CD4-positive, alpha-beta T cell treated with Interleukin-4 for 1 hour (primary cell): Measurements from ENCODE around the gene UBE2D4.
A peak's percentile ranks its signal among the peaks of the same experiment; 100 is the strongest.
"Not testable (repeated sequence)": the region's sequence is repeated elsewhere in the genome, so short reads cannot be mapped to it uniquely, and the experiment has no call there.

Experiments
- DNase-seq, 2 donors: peaks; one replicate each; pipeline ENCODE4 v3.0.0-alpha.2; 2020 to 2022

UBE2D4 gene

DNA sequence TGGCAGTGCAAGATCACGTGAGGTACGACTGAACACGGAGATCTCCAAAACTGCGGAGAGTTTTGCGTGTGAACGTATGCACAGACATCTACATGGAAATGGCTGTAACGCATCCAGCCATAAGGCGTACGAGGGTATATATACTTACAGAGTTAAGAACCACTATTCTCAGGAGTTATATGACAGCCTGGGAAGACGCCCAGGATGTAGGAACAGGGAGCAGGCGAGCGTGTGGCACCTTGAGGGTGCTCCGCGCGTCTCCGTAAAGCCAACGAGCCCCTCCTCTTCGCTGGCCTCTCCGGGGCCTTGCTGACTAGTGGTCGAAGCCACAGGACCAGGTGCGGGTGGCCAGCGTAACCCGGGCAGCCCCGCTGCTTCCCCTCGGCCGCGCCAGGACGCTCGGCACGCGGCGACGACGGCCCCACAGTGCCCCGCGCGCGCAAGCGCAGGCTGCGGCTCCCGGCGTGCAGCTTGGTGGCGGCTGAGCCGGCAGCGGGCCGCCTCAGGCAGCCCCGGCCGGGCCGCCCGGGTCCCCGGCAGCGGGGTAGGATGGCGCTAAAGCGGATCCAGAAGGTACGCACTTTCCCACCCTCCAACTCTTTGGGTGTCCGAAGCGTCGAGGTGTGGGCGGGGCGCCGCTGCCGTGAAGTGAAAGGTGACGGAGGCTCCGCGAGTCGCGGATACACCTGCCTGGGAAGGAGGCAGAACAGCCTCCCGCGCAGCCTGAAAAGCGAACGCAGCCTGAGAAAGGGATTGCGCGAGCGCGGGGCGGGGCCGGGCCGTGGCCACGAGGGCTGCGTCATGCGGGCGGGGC lies at the start of gene UBE2D4:
Gene UBE2D4 (plus strand): TSS at position 453 of the 814 bp plus-strand sequence. CDS start 97 bp downstream, at position 550.
- DNase-seq, result peak; percentile 86 to 87

DNA sequence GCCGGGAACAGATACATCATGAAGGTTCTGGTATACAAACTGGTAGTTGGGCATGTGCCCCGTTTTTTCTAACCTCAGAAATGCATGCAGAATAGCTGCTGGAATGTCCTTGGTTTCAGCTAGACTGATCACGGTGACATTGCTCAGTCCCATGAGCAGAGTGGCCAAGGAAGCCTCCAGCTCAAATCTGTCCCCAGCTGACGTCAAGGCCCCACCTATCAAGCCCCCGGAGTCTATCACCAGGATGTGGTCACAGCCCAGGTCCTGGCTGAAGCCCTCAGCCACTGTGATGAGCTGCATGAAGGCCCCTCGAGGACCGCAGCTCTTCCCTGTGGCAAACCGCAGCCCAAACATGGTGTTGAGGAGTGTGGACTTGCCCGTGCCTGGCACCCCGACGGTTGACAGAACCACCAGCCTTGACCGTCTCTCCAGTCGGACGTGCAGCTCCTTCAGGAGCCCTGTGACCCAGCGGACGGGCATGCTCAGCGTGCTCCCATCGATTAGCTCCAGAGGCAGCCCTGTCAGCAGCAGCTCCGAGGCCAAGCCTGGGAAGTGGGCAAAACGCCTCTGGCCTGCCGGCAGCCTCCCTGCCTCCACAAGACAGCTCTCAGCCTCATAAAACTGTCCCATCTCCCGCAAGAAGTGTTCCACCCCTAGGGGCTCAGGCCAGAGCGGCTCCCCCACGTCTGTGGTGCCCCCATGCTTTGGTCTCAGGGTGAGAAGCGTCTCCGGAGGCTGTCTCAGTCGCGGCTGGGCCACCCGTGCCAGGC lies 49.1 kb upstream of the UBE2D4 start:
- no peak for DNase-seq

- DNase-seq, result no peak
Measured at GRCh38 chr7:43877968-43878864, 48.0 kb upstream of the UBE2D4 start.

- no peak for DNase-seq
Measured at GRCh38 chr7:43878867-43879266, 47.4 kb upstream of the UBE2D4 start.

GRCh38 chr7:43879477-43879876 lies 46.8 kb upstream of the UBE2D4 start:
- DNase-seq, result no peak

DNA sequence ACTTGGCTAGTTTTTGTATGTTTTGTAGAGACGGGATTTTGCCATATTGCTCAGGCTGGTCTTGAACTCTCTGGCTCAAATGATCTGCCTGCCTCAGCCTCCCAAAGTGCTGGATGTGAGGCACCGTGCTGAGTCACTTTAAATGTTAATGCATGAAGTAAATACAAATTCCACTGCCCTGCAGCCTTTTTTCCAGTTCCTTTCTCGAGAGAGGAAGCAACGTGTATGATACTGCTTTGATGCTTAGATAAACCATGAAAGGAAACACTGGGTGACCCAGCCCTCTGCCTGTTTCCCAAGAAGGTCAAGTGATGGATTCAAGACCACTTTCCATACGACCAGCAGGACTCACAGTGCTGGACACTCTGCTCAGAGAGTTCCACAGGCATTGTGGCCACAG lies 45.6 kb upstream of the UBE2D4 start:
- DNase-seq, result no peak

DNA sequence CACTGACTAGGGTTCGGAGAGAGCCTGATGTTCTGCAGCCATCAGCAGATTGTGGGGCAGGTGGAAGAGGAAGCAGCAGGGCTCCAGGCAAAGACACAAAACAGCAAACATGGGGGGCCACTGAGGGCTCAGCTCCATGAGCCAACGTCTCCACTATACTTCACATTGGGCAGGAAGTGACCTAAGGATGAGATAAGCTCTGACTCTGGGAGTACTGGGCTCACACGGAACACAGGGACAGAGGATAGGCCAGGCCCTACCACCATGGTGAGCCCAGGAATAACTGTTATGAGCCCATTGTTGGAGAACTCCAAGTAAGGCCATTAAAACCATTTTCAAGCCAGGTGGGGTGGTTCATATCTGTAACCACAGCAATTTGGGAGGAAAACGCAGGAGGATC lies 42.0 kb upstream of the UBE2D4 start:
- DNase-seq, result no peak

- no peak for DNase-seq
Measured at GRCh38 chr7:43884617-43885016, 41.6 kb upstream of the UBE2D4 start.

DNA sequence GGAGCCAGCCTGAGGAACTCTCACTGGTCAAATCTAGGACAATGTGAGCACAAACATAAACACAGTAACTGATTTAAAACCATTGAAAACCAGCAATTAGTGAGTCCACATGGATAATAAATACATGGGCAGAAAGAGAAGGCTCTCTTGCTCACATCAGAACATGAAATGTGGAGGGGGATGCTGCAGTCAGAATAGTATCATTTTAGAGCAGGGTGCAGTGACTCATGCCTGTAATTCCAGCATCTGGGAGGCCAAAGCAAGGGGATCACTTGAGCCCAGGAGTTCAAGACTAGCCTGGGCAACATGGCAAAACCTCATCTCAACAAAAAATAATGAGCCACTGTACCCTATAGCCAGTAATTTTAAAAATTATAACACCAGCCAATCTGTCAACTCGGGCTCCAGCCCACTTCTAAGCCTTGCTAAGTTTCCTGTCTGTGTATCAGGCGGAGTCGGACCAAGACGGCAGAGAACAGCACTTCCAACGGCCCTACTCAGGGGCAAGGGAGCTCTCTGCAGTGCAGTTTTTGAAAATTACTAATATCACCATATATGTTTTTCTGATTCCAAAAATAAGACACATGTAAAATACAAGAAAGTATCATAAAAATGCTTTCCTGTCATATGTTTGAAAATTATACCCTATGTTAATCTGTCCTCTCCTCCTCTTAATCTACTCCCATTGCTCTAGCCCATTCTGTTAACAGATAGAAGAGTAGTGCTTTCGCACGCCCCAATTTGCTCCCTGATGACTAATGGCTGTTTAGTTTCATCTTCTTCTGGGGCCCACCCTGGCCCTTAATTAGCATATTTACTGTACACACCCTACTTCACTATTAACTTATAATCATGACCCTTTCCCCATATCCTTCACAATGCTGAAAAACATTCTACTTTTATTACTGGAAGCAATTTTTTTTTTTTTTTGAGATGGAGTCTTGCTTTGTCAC lies 37.0 kb upstream of the UBE2D4 start:
- DNase-seq, result no peak

GRCh38 chr7:43890468-43890867 lies 35.8 kb upstream of the UBE2D4 start:
- no peak for DNase-seq

GRCh38 chr7:43891069-43891955 lies 34.9 kb upstream of the UBE2D4 start:
- no peak for DNase-seq

DNA sequence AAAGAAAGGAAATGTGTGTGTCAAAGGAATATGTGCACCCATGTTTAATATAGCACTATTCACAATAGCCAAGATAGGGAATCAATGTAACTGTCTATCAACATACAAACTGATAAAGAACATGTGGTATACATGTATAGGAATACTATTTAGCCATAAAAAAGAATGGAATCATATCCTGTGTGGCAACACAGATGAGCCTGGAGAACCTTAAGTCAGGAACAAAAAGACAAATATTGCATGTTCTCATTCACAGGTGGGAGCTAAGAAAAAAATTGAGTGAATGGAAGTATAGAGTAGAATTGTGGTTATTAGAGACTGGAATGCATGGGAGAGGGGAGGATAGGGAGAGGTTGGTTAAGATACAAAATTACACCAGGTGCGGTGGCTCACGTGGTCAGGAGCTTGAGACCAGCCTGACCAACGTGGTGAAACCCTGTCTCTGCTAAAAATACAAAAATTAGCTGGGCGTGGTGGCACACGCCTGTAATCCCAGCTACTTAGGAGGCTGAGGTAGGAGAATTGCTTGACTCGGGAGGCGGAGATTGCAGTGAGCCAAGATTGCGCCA lies 30.3 kb upstream of the UBE2D4 start:
- DNase-seq, result no peak

GRCh38 chr7:43898571-43898970 lies 27.7 kb upstream of the UBE2D4 start:
- not testable (repeated sequence) for DNase-seq

- no peak for DNase-seq
Measured at GRCh38 chr7:43902542-43903054, 23.6 kb upstream of the UBE2D4 start.

GRCh38 chr7:43904533-43905208 lies 21.6 kb upstream of the UBE2D4 start:
- no peak for DNase-seq

GRCh38 chr7:43905209-43905946 lies 20.9 kb upstream of the UBE2D4 start:
- DNase-seq, result no peak

GRCh38 chr7:43905956-43906330 lies 20.3 kb upstream of the UBE2D4 start:
- peak in 1 of 2 donors; percentile 10 for DNase-seq

DNA sequence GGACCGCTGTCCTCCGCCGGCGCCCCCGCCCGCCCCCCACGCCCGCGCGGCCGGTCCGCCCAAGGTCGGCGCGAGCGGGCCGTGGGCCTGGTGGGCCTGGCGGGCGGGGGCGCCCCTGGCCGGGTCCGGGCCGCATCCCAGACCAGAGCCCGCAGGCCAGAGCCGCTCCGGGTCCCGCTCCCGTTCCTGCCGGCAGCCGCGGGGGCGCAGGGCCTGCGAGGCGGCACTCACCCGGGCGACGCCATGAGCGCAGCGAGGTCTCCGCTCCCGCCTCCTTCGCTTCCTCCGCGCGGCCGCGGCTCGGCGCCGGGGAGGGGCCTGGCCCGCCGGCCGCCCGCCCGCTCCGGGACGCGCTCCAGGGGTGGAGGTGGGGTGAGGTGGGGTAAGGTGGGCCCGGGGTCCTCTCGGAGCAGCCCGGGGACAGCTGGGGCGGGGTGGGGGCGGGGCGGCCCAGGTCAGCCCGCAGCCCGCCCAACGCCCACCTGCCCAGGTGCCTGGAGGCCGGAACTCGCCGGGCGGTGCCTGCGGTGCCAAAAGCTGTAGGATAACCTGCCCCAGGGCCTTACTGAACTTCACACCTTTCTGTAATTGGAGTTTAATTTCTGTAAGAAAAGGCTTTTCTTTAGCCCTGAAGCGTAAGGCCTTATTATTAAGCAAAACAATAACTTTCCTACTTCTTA lies 19.8 kb upstream of the UBE2D4 start, which contains the start of gene URGCP:
Gene URGCP (minus strand): TSS at position 266 of the 680 bp plus-strand sequence. CDS start 21 bp downstream, at position 245.
- DNase-seq, result peak; percentile 26 to 48
